UCSD-AML1 (cell line): Measurements from ENCODE around the gene GALNT14.

ENCODE experiments used
- DNase-seq: peaks from one replicate; lab custom pipeline; 2025; ENCODE audit not compliant: unreplicated experiment; lab: John Stamatoyannopoulos, UW

GALNT14 gene

DNA sequence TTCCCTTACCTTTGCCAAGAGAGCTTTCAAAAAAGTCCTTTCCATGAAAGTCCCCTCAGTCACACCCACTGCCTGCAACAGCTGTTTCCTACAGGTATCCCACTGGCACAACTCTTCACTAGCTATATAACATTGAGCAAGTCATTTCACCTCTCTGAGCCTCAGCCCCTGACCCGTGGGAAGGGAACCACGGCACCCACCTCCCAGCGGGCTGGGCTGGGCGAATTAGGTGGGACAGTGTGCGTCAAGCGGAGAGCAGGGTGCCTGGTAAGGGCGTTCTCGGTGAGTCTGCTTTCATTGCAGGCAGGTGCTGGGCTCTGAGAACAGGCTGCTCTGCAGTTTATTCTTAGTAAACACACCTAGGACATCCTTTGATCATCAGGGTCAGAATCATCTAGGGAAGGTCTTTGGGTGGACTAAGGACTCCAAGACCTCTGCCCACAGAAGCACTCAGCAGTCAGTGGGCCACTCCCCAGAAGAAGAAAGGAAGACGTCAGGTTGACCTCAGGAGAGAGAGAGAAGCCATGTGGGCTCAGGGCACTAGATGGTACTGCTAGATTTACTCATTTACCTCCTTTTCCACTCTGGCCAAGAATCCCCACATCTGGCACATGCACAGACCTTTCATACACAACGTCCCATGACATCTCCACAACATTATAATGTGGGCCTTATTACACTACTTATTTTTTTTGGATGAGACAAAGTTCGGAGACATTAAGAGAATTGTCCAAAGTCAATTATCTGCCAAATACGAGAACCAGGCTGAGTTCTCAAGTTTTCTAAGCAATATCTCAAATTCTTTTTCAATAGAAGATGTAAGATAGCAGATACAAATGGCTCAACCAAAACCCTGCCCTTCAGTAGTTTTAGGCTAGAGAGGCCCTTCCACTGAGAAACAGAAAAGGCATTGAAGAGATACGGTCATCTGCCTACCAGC lies 79.9 kb downstream of the GALNT14 start:
- no peak for DNase-seq

DNA sequence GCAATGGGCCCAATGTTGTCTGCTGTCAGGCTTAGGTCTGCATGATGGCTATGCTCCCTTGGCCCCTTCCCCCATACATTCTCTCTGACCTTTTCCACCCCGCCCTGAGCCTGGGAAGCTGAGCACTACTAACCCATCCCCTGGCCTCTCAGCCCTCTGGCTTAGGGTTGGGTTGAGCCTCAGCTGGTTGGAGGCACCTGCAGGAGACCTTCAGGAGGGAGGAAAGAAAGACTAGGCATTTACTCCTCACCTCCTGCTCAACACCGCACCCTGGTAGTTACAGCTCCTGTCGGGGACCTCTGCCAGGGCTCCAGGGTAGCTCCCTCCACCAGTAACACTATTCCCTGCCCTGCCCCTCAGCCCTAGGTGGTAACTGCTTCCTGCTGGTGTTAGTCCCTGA lies 80.5 kb downstream of the GALNT14 start:
- DNase-seq = no peak

DNA sequence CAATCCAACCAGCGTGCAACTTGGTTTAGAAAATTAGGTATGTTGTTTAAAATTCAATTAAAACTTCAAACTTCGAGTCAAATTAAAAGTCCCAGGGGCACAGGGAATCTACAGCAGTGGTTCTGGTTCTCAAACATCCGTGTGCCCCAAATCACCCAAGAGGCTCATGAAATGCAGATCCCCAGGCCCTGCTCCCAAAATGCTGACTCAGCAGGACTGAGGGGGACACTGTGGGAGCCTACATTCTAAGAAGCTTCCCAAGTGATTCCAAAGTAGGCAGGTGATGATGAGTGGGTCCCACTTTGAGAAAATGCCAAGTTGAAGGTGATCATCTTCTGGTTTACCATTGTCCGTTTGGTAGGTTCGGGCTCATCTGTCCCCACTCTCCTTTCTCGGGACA lies 82.3 kb downstream of the GALNT14 start:
- no peak for DNase-seq

DNA sequence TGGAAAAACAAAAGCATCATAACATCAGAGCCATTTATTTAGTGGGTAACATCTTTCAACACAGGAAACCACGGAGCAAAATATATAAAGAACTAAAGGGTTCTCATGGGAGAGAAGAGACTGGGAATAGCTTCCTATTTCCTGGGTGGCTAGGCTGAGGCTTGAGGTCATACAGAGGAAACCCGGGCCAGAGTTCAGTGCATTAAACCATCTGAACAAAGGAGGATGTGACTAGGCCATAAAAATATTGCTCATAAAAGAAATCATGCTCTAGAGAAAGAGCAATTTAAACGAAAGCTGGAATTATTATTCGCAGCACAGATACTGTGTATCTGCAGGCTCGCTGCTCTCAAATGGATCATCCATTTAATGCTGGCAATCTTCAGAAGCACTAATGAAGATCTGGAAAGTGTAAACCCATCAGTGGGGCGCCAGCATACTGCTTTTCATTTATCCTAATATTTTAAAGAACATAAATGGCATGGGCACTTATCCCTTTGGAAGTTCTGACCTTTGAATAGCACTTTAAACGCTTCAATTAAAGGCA lies 83.3 kb downstream of the GALNT14 start:
- DNase-seq = no peak

DNA sequence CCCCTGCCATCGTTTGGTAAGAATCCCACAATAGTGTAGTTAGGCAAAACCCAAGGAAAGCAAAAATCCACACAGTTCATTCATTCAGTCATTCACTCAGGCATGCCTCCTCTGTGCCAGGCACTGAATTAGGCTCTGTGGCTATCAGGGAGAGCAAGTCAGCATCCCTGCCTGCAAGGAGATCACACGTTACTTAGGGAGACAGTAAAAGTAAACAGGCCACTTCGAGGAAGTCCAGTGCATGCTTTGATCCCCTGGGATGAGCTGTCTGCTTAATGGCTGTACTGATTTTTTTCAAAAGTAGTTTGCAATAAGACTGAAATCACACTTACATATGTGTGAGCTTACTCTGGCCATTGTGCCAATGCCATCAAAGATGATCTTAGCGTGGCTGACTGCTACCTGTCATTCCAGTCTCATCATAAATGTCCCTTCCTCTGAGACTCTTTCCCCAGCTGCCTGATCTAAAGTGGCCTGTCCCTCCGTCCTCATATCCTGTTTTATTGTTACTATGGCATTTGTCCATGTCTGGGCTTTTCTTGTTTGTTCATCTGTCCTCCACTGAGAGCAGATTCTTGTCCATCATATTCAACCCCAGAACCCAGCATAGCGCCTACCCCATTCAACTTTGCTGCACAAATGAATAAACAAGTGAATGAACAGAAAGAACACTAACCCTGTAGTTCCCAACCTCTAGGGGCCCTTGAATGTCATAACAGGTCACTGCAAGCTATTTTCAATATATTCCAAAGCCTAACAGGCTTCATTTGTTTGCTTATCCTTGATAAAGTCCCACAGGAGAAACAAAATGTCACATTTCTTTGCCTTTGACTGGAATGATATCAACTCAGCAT lies 84.1 kb downstream of the GALNT14 start:
- DNase-seq = no peak

DNA sequence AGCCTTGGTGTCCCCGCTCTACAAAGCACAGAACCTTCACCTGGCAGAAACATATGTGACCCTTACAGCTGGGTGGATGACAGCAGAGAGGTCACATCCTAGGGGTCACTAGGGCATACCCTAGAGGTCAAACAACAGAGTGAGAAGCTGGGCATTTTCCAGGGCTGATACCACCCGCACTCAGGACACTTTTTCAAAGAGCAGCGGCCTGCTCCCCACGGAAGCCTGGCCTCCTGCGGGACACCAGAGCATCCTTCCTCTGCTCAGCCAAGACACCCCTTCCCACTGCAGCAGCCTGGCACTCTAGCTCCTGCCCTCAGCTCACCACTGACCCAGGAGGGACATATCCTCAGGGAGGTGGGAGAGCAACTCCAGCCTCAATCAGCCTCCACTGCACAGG lies 86.0 kb downstream of the GALNT14 start:
- DNase-seq = no peak

DNA sequence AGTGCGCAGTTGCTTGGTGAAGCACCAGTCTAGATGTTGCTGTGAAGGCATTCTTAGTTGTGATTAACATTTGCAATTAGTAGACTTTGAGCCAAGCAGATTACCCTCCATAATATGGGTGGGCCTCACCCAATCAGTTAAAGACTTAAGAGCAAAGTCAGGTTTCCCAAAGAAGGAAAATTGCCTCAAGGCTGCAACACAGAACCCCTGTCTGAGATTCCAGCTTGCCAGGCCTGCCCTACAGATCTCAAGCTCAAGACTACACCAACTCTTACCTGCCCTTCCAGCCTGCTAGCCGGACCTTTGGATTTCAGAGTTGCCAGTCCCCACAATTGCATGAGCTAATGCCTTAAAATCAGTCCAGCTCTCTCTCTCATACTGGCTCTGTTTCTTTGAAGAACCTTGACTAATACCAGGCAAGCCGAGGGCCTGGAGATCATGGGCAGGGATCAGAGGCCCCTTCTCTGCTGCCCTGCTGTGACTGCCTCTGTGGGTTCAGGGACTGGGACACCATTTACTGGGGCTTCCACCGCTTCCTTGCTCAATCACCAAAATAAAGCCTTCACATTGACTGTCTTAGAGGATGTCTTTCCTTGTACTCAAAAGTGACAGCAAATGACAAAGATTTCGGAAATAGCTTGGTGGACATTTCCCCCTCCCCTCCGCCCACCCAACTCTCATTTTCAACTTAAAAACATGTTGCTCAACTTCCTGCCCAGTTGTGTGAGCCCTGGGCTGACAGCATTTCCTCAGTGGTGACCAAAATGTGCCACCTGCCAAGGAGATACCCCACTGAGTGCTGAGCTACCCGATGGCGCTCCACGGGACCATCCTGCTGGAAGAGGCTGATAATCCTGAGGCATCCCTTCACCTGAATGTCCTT lies 86.7 kb downstream of the GALNT14 start:
- DNase-seq = peak; percentile 20

DNA sequence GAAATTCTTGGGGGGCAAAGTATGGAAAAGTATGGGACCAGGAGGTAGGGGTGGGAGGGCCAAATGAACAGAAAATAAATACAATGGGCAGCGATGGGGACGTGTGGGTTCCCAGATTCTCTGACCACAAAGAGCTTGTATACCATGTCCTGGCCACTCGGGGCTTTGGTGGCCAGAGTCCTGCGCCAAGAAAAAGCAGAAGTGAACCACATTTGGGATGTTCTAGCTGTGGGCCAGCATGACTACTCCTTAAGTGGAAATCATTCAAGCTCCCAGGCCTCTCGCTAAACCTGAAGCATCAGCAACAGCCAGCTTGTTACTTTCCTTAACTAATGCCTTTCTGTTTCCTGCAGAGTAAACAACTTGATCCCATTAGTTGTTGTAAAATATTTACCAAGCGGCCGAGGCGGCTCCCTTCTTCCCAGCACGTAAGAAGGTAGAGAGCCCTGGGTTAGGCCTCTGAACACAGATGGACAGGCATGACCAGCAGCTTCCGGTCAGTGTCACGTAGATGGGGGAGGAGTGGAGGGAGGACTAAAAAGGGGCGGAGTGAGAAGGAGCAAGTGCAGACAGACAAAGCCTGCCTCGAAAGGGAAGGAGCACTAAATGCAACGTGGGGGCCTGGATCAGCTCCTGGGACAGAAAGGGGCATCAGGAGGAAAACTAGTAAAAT lies 88.2 kb downstream of the GALNT14 start:
- DNase-seq = no peak

DNA sequence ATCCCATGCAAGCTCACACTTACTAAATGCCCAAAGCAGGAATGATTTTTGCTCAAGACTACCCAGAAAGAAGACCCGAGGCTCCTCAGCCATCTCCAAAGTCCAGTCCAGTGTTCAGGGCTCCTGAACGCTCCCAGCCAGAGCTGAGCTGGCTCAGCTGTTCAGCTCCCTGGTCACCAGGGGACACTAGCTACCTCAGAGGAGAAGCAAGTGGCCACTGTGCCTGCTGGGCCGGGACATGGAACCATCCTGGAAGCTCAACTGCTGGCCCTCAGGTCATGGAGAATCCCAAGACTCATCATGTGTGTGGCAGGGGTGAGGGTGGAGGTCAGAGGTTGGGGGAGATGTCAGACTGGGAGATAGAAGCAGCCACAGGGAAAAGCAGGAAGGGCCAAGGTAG lies 89.0 kb downstream of the GALNT14 start:
- DNase-seq = no peak

DNA sequence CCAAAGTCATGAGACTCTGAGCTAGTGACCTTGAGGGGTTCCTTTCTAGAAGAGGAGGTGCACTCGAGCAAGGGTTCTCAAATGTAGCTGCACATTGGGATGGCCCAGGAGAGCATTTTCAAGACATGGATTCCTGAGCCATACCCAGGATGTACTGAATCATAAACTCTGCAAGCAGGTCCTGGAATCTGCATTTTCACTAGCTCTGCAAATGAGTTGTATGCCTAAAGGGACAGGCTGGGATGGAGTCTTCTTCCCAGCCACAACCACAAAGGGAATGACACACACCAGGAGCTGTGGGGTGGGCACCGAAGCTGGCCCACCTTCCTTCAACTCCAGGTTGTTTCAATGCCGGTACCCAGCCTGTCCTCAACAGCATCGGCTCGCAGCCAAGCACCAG lies 90.6 kb downstream of the GALNT14 start:
- DNase-seq = no peak

DNA sequence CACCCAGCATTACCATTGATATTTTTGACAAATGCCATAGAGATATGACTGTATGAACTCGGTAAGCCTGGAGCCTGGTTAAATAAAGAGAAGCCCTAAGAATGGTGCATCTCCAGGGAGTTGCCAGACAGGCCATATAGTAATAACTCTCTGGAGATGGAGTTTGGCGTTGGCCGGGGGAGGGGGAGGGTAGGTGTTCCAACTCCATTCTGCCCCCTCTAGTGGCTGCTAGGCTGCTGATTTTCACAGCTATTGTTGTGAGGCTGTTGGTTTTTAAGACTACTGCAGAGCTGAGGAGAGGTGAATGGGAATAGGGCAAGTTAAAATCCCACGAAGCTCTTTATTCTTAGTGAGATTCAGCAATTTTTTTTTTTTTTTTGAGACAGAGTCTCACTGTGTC lies 99.9 kb downstream of the GALNT14 start:
- DNase-seq = no peak

DNA sequence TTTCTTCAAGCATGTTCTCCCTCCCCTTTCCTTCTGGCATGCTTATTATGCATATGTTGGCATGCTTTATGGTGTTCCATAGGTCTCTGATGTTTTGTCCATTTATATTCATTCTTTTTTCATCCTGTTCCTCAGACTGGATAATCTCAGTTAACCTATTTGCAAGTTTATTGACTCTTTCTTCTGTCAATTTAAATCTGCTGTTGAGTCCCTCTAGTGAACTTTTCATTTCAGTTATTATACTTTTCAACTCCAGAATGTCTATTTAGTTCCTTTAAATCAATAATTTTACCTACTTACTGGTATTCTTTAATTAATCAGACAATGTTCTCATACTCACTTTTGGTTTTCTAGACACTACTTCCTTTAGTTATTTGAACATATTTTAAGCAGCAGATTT lies 101.2 kb downstream of the GALNT14 start:
- no peak for DNase-seq

DNA sequence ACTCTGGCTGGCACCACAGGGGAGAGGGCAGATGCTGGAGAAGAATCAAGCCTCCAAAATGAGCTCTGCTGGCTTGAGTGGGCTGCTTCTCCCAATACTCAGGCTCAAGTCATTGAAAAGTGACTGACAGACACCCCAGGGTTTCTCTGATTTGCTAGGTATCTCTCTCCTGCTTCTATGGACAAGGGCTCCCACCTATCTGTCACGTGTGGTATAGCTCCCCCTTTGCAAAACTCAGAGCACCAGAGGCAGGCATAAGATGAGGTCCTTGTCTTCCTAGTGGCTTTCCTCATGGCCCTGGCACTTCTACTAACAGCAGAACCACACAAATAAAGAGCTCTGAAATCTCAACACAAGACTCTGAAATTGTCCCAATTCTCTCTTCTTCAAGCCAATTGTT lies 105.2 kb downstream of the GALNT14 start:
- no peak for DNase-seq

DNA sequence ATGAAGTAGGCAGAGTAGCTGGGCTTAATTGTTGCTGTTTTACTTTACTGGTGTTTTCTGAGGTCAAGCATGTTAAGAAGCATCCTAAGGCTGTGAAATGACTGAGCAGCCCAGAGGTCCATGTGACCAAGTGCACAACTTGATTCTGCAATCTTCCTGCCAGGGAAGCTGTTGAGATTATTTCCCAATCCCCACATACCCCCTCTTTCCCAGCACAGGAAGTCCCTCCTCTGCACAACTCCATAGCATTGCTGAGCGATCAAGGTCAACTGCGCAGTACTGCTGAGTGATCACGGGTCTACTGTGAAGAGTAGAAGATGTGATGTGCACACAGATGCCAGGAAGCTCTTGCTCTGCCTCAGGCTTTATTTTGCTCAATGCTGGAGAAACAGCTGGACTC lies 105.8 kb downstream of the GALNT14 start:
- no peak for DNase-seq

DNA sequence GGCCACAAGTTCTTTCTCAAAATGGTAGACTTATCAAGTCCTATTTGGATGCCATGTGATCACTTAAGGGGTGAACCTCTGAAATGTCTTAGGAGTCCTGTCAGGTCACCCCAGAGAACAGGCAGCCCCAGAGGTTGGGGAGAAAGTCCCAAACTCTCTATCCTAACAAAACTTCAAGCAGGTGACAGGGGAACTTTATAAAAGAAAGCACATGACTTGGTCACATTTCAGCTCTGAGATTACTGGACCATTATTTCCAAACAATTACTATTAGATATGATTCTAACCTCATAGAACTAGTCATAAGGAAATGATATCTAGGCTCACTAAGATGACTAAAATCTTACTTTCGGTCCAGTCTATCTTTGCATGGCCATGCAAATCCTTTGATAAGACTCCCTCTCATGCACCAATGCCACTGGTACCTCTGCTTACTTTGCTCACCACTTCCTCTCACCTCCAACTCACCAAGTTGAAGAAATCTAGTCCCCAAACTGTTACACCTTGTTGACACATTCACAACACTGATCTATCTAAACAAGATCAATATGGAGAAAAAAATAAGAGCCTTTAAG lies 107.0 kb downstream of the GALNT14 start:
- DNase-seq = no peak

DNA sequence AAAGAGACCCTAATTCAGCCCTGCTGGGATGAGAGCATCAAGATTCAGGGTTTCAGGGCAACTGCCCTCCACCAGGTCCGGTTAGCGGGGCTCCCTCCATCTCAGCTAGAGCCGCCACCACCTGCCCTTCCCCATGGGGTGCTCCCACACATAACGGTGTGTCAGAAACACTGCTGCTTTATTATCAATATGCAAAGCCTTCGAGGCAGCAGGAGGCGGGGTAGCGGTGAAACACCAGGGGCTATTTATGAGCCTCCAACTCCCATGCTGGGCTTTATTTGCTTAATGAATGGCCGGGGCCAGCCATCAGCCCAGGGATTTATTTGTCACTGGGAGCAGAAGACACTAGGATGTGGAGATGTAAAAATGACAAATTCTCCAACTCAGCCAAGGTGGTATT lies 109.8 kb downstream of the GALNT14 start:
- DNase-seq = no peak

DNA sequence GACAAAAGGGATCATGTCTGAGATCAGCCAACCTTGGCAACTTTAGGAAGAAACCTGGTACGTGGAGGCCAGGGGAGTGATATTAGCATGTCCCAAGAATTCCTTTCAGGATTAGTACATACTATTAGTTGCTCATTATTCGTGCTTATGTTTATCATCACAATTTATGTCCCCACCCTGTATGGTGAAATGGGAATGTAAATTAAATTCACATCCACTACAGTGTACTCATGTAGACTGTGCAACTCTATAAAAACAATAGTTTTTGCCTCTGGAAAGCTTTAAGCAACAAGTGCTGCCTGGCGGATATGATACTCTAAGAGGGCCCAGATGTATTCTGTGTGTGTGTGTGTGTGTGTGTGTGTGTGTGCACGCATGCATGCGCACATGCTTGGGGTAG lies 110.7 kb downstream of the GALNT14 start:
- DNase-seq = no peak

DNA sequence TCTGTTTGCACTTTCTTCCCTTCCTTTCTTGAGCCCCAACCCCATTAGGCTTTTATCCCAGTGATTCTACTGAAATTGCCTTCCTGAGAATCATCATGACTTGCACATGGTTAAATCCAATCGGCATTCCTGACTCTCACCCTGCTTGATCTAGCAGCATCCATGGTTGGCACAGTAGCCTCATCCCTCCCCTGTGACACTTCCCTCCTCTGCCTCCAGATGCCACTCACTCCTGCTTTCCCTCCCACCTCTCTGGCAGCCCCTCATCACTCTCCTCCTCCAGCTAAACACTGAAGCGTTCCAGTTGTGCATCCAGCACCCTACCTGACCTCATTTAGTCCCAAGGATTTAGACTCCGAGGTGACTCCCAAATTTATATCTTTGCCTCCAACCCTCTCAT lies 114.7 kb downstream of the GALNT14 start:
- DNase-seq = no peak

DNA sequence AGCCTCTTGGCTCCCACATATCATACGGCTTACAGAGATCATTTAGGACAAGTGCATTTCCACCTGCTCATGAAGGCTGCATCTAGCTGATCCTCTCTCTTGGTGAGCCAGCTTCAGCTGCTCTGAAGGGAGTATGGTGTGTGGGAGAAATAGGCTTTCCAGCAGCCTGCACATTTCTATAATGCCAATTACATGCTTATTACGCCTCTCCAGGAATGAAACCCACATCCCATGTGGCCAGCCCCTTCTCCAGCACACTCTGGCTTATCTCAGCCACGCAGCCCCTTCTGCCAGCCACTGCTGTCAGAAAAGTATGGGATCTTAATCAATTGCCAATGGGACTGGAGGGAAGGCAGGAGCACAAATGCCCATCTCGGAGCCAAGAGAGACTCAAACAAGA lies 117.5 kb downstream of the GALNT14 start:
- no peak for DNase-seq

DNA sequence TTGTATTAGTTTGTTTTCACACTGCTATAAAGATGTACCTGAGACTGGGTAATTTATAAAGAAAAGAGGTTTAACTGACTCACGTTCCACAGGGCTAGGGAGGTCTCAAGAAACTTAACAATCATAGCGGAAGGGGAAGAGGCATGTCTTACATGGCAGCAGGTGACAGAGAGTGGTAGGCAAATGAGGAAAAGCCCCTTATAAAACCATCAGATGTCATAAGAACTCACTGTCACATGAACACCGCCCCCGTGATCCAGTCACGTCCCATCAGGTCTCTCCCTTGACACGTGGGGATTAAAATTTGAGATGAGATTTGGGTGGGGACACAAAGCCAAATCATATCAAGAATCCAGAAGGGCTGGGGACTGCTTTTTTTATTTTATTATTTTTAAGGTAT lies 120.0 kb downstream of the GALNT14 start:
- no peak for DNase-seq
